ENCODE results near the gene SYNRG.

Gene SYNRG

GRCh38 chr17:37564252-37564651 is 45.0 kb downstream of the SYNRG start:
- H3K9ac ChIP-seq (ENCODE audit: low read depth, low read length, poor library complexity) = no peak overlapping the region
- no peak overlapping the region for H3K4me3 ChIP-seq (ENCODE audit: low read length in 2 of 2)
- no peak overlapping the region for H2BK12ac ChIP-seq (ENCODE audit: low read length)
- no peak overlapping the region for H4K8ac ChIP-seq (ENCODE audit: low read depth, low read length)
- H3K18ac ChIP-seq (ENCODE audit: low read length) = no peak overlapping the region
- H3K27ac ChIP-seq (replicated peaks; ENCODE audit: low read length) = no peak overlapping the region
- H2BK15ac ChIP-seq (ENCODE audit: low read length) = no peak overlapping the region
- H2BK5ac ChIP-seq (ENCODE audit: low read length) = no peak overlapping the region
- H2AK5ac ChIP-seq (ENCODE audit: low read depth, low read length) = no peak overlapping the region
- H3K4ac ChIP-seq (ENCODE audit: low read length) = no peak overlapping the region
- H3K4me1 ChIP-seq (ENCODE audit: control insufficient read depth in 2 of 2, insufficient read depth in 1 of 2, low read depth in 1 of 2, low read length in 2 of 2) = no peaks in the 10 kb centered on the region
- no peaks in the 10 kb centered on the region for H3K27me3 ChIP-seq (ENCODE audit: control insufficient read depth in 3 of 3, insufficient read depth in 3 of 3, low read depth in 1 of 3, low read length in 3 of 3)
- H3K14ac ChIP-seq (ENCODE audit: low read length) = no peak overlapping the region
- H3K23ac ChIP-seq (ENCODE audit: low read depth, low read length, poor library complexity) = no peak overlapping the region
- DNase-seq (ENCODE audit: low spot score) = no peak
- H3K9me3 ChIP-seq (replicated peaks in 1 of 2; ENCODE audit: control insufficient read depth in 2 of 2, insufficient read depth in 1 of 2, low read depth in 1 of 2, low read length in 2 of 2) = peaks cover 0 to 3% of the 10 kb centered on the region in 2 donors
- no peak overlapping the region for H2BK120ac ChIP-seq (ENCODE audit: low read depth, low read length)
- H2AFZ ChIP-seq (ENCODE audit: low read length) = no peak overlapping the region
- WGBS, 2 donors (ENCODE audit: extremely low coverage in 2 of 2, insufficient read length in 2 of 2, insufficient replicate concordance in 1 of 2) = no CpG with 5 or more reads among the region's 3 CpGs
- H3K79me1 ChIP-seq (ENCODE audit: low read depth, low read length) = no peaks in the 10 kb centered on the region
- no peak overlapping the region for H4K91ac ChIP-seq (ENCODE audit: low read depth, low read length, poor library complexity)
- H3K36me3 ChIP-seq (replicated peaks in 1 of 2; ENCODE audit: control insufficient read depth in 2 of 2, insufficient read depth in 2 of 2, low read length in 2 of 2) = peaks cover 5 to 84% of the 10 kb centered on the region in 2 donors
- no peak overlapping the region for H3K4me2 ChIP-seq (ENCODE audit: insufficient read depth, low read length, poor library complexity, severe bottlenecking)

- Histone ChIP-seq H3K27ac (replicated peaks; ENCODE audit: low read length) (no peak overlapping the region), H3K4me2 (ENCODE audit: insufficient read depth, low read length, poor library complexity, severe bottlenecking) (no peak overlapping the region), H3K14ac (ENCODE audit: low read length) (no peak overlapping the region), H3K18ac (ENCODE audit: low read length) (no peak overlapping the region), H2BK120ac (ENCODE audit: low read depth, low read length) (no peak overlapping the region), H3K4me3 (ENCODE audit: low read length in 2 of 2) (no peak overlapping the region), H3K9ac (ENCODE audit: low read depth, low read length, poor library complexity) (no peak overlapping the region), H3K4ac (ENCODE audit: low read length) (no peak overlapping the region), H3K23ac (ENCODE audit: low read depth, low read length, poor library complexity) (no peak overlapping the region), H2AFZ (ENCODE audit: low read length) (no peak overlapping the region), H4K91ac (ENCODE audit: low read depth, low read length, poor library complexity) (no peak overlapping the region), H4K8ac (ENCODE audit: low read depth, low read length) (no peak overlapping the region), H2BK12ac (ENCODE audit: low read length) (no peak overlapping the region), H2AK5ac (ENCODE audit: low read depth, low read length) (no peak overlapping the region), H2BK5ac (ENCODE audit: low read length) (no peak overlapping the region), H3K79me1 (ENCODE audit: low read depth, low read length) (no peaks in the 10 kb centered on the region), H3K9me3 (replicated peaks in 1 of 2; ENCODE audit: control insufficient read depth in 2 of 2, insufficient read depth in 1 of 2, low read depth in 1 of 2, low read length in 2 of 2) (peaks cover 0 to 3% of the 10 kb centered on the region in 2 donors), H3K36me3 (replicated peaks in 1 of 2; ENCODE audit: control insufficient read depth in 2 of 2, insufficient read depth in 2 of 2, low read length in 2 of 2) (peaks cover 10 to 84% of the 10 kb centered on the region in 2 donors), H2BK15ac (ENCODE audit: low read length) (no peak overlapping the region), H3K4me1 (ENCODE audit: control insufficient read depth in 2 of 2, insufficient read depth in 1 of 2, low read depth in 1 of 2, low read length in 2 of 2) (no peaks in the 10 kb centered on the region), H3K27me3 (ENCODE audit: control insufficient read depth in 3 of 3, insufficient read depth in 3 of 3, low read depth in 1 of 3, low read length in 3 of 3) (no peaks in the 10 kb centered on the region)
- DNase-seq (ENCODE audit: low spot score) = no peak
- no CpG with 5 or more reads among the region's 5 CpGs for WGBS, 2 donors (ENCODE audit: extremely low coverage in 2 of 2, insufficient read length in 2 of 2, insufficient replicate concordance in 1 of 2)
These were observed 47.0 kb downstream of the SYNRG start for GRCh38 chr17:37562016-37562745.

- H3K14ac ChIP-seq (ENCODE audit: low read length) = no peak overlapping the region
- H3K27ac ChIP-seq (replicated peaks; ENCODE audit: low read length) = no peak overlapping the region
- no peak overlapping the region for H2AK5ac ChIP-seq (ENCODE audit: low read depth, low read length)
- H2AFZ ChIP-seq (ENCODE audit: low read length) = no peak overlapping the region
- H3K9me3 ChIP-seq (replicated peaks in 1 of 2; ENCODE audit: control insufficient read depth in 2 of 2, insufficient read depth in 1 of 2, low read depth in 1 of 2, low read length in 2 of 2) = no peaks in the 10 kb centered on the region
- no peak for DNase-seq (ENCODE audit: low spot score)
- H3K4me2 ChIP-seq (ENCODE audit: insufficient read depth, low read length, poor library complexity, severe bottlenecking) = no peak overlapping the region
- H2BK5ac ChIP-seq (ENCODE audit: low read length) = no peak overlapping the region
- H3K18ac ChIP-seq (ENCODE audit: low read length) = no peak overlapping the region
- WGBS, 2 donors (ENCODE audit: extremely low coverage in 2 of 2, insufficient read length in 2 of 2, insufficient replicate concordance in 1 of 2) = no CpG with 5 or more reads among the region's 2 CpGs
- H3K27me3 ChIP-seq (ENCODE audit: control insufficient read depth in 3 of 3, insufficient read depth in 3 of 3, low read depth in 1 of 3, low read length in 3 of 3) = no peaks in the 10 kb centered on the region
- H3K4ac ChIP-seq (ENCODE audit: low read length) = no peak overlapping the region
- no peaks in the 10 kb centered on the region for H3K4me1 ChIP-seq (ENCODE audit: control insufficient read depth in 2 of 2, insufficient read depth in 1 of 2, low read depth in 1 of 2, low read length in 2 of 2)
- H3K4me3 ChIP-seq (ENCODE audit: low read length in 2 of 2) = no peak overlapping the region
- H2BK120ac ChIP-seq (ENCODE audit: low read depth, low read length) = no peak overlapping the region
- H3K79me1 ChIP-seq (ENCODE audit: low read depth, low read length) = no peaks in the 10 kb centered on the region
- H3K23ac ChIP-seq (ENCODE audit: low read depth, low read length, poor library complexity) = no peak overlapping the region
- H3K9ac ChIP-seq (ENCODE audit: low read depth, low read length, poor library complexity) = no peak overlapping the region
- H4K91ac ChIP-seq (ENCODE audit: low read depth, low read length, poor library complexity) = no peak overlapping the region
- H2BK12ac ChIP-seq (ENCODE audit: low read length) = no peak overlapping the region
- H4K8ac ChIP-seq (ENCODE audit: low read depth, low read length) = no peak overlapping the region
- peaks cover 7 to 93% of the 10 kb centered on the region in 2 donors for H3K36me3 ChIP-seq (replicated peaks in 1 of 2; ENCODE audit: control insufficient read depth in 2 of 2, insufficient read depth in 2 of 2, low read length in 2 of 2)
- H2BK15ac ChIP-seq (ENCODE audit: low read length) = no peak overlapping the region
These were observed 50.9 kb downstream of the SYNRG start for GRCh38 chr17:37558299-37558698.

- no peak overlapping the region for H3K4me2 ChIP-seq (ENCODE audit: insufficient read depth, low read length, poor library complexity, severe bottlenecking)
- peaks cover 12 to 95% of the 10 kb centered on the region in 2 donors for H3K36me3 ChIP-seq (replicated peaks in 1 of 2; ENCODE audit: control insufficient read depth in 2 of 2, insufficient read depth in 2 of 2, low read length in 2 of 2)
- H2BK12ac ChIP-seq (ENCODE audit: low read length) = no peak overlapping the region
- no peaks in the 10 kb centered on the region for H3K4me1 ChIP-seq (ENCODE audit: control insufficient read depth in 2 of 2, insufficient read depth in 1 of 2, low read depth in 1 of 2, low read length in 2 of 2)
- DNase-seq (ENCODE audit: low spot score) = no peak
- H4K8ac ChIP-seq (ENCODE audit: low read depth, low read length) = no peak overlapping the region
- no peak overlapping the region for H3K4me3 ChIP-seq (ENCODE audit: low read length in 2 of 2)
- no peak overlapping the region for H3K14ac ChIP-seq (ENCODE audit: low read length)
- no peaks in the 10 kb centered on the region for H3K79me1 ChIP-seq (ENCODE audit: low read depth, low read length)
- no peak overlapping the region for H2BK5ac ChIP-seq (ENCODE audit: low read length)
- no peak overlapping the region for H3K9ac ChIP-seq (ENCODE audit: low read depth, low read length, poor library complexity)
- no peak overlapping the region for H3K23ac ChIP-seq (ENCODE audit: low read depth, low read length, poor library complexity)
- WGBS, 2 donors (ENCODE audit: extremely low coverage in 2 of 2, insufficient read length in 2 of 2, insufficient replicate concordance in 1 of 2) = no CpG with 5 or more reads among the region's 2 CpGs
- H4K91ac ChIP-seq (ENCODE audit: low read depth, low read length, poor library complexity) = no peak overlapping the region
- H2BK15ac ChIP-seq (ENCODE audit: low read length) = no peak overlapping the region
- no peak overlapping the region for H3K18ac ChIP-seq (ENCODE audit: low read length)
- H3K27ac ChIP-seq (replicated peaks; ENCODE audit: low read length) = no peak overlapping the region
- H3K4ac ChIP-seq (ENCODE audit: low read length) = no peak overlapping the region
- H3K27me3 ChIP-seq (ENCODE audit: control insufficient read depth in 3 of 3, insufficient read depth in 3 of 3, low read depth in 1 of 3, low read length in 3 of 3) = no peaks in the 10 kb centered on the region
- H3K9me3 ChIP-seq (replicated peaks in 1 of 2; ENCODE audit: control insufficient read depth in 2 of 2, insufficient read depth in 1 of 2, low read depth in 1 of 2, low read length in 2 of 2) = no peaks in the 10 kb centered on the region
- no peak overlapping the region for H2AFZ ChIP-seq (ENCODE audit: low read length)
- H2AK5ac ChIP-seq (ENCODE audit: low read depth, low read length) = no peak overlapping the region
- H2BK120ac ChIP-seq (ENCODE audit: low read depth, low read length) = no peak overlapping the region
These were observed 51.7 kb downstream of the SYNRG start for GRCh38 chr17:37557482-37557881.
